Lung (tissue), 12 donors: ENCODE results near the gene GNAS. TPM values are rescaled to one million over a fixed set of nuclear protein-coding genes. Genes with fewer than 3 reads are reported as not detected.
A peak's percentile ranks its signal among the peaks of the same experiment; 100 is the strongest.

Experiments used
- ATAC-seq: fragments of 200-7000 bp; cut with Tn5 transposase; one replicate; pipeline ENCODE4 v1.9.1; 2020; ENCODE audit warnings: moderate number of reproducible peaks; ENCODE audit not compliant: insufficient read depth, low FRiP score
- DNase-seq, 3 donors: peaks; one replicate each; pipeline ENCODE4 v3.0.0-alpha.2; 2013 to 2017
- H3K27ac ChIP-seq, 2 donors: one replicate each; pipeline ENCODE4 v1.5.1; 2013; ENCODE audit warnings: mild to moderate bottlenecking in 2 of 2, moderate library complexity in 2 of 2, control low read depth in 1 of 2, inconsistent platforms in 1 of 2, low read depth in 1 of 2, low read length in 1 of 2
- H3K27me3 ChIP-seq, 3 donors: one replicate each; pipeline ENCODE4 v1.5.1; 2013; ENCODE audit warnings: low read length in 2 of 3; ENCODE audit not compliant: control insufficient read depth in 3 of 3, insufficient read depth in 3 of 3
- H3K36me3 ChIP-seq, 4 donors: one replicate each; pipeline ENCODE4 v1.5.1; 2013; ENCODE audit warnings: low read length in 4 of 4, mild to moderate bottlenecking in 1 of 4, moderate library complexity in 1 of 4; ENCODE audit not compliant: control insufficient read depth in 4 of 4, insufficient read depth in 4 of 4
- H3K4me1 ChIP-seq, 5 donors: one replicate each; pipeline ENCODE4 v1.5.1; 2013; ENCODE audit warnings: low read length in 5 of 5, mild to moderate bottlenecking in 2 of 5, moderate library complexity in 1 of 5; ENCODE audit not compliant: control insufficient read depth in 5 of 5, insufficient read depth in 5 of 5
- H3K4me3 ChIP-seq: one replicate; pipeline ENCODE4 v1.5.1; 2013; ENCODE audit warnings: mild to moderate bottlenecking, control low read depth, moderate library complexity
- H3K9ac ChIP-seq, 2 donors: one replicate each; pipeline ENCODE4 v1.5.1; 2013; ENCODE audit warnings: low read length in 2 of 2, control low read depth in 1 of 2; ENCODE audit not compliant: insufficient read depth in 1 of 2
- H3K9me3 ChIP-seq, 4 donors: one replicate each; pipeline ENCODE4 v1.5.1; 2013; ENCODE audit warnings: low read length in 3 of 4, mild to moderate bottlenecking in 1 of 4, moderate library complexity in 1 of 4; ENCODE audit not compliant: control insufficient read depth in 4 of 4, insufficient read depth in 3 of 4
- WGBS, 2 donors: extraction: QIAGEN DNeasy Blood & Tissue Kit; methylation state at CpG; one replicate each; pipeline ENCODE4 v1.1.7; 2013; 5-methylcytosine and 5-hydroxymethylcytosine counted together
- polyA plus RNA-seq, 2 donors: library from polyadenylated mRNA; stranded (reverse); fragments of 200-250 nt; gene quantifications; one replicate each; pipeline ENCODE4 v1.2.1, GENCODE V29; 2013
- total RNA-seq, 2 donors: library from RNA; depleted of rRNA in 1 of 2; stranded (reverse); fragments of >200 nt in 1 of 2; gene quantifications; one replicate each; pipeline ENCODE4 v1.2.1, GENCODE V29; 2014 to 2021
- TF ChIP-seq, protein P1 (sequence below): IDR thresholded peaks from 2 replicates; pipeline ENCODE4 v1.5.1; 2012; ENCODE audit warnings: mild to moderate bottlenecking; ENCODE audit errors: control extremely low read depth, extremely low read depth
- donor health status: control.
- donor health status: control.
- donor health status: Bipolar disorder and iron deficiency.
- donor health status: healthy.
- donor health status: DM: yes; HTN: yes; CAD: no.

Gene GNAS
- total and polyA plus RNA-seq, 4 donors = 638 to 1,238 (median 887) TPM

DNA sequence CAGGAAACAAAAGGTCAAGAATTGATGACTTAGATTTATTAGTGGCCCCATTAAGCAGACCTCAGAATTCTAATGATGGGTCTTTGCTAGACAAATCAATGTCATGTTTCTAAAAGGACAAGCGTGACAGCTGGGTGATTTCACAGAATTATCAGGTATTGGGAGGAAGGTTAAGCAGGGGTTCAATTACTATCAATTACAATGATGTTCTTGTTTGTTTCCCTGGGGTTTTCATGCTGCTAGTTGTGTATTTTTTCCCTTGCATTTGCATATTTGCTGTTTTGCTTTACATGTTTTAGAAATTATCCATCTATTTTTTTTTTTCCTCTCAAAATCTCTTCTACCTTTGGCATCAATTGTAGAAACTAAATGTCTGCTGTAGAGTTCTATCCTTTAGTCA is 27.9 kb downstream of the GNAS start:
- Histone ChIP-seq H3K27ac (no peak overlapping the region), H3K4me1 (peaks cover 0 to 10% (median 0%) of the 10 kb centered on the region in 5 donors), H3K36me3 (no peaks in the 10 kb centered on the region), H3K9me3 (no peaks in the 10 kb centered on the region), H3K4me3 (no peak overlapping the region), H3K27me3 (no peaks in the 10 kb centered on the region), H3K9ac (no peak overlapping the region)
- ATAC-seq (no peak), DNase-seq (no peak)
- 92 to 94% methylated on average over 1 of the region's 1 CpG for WGBS, 2 donors
- TF ChIP-seq, protein P1, sequence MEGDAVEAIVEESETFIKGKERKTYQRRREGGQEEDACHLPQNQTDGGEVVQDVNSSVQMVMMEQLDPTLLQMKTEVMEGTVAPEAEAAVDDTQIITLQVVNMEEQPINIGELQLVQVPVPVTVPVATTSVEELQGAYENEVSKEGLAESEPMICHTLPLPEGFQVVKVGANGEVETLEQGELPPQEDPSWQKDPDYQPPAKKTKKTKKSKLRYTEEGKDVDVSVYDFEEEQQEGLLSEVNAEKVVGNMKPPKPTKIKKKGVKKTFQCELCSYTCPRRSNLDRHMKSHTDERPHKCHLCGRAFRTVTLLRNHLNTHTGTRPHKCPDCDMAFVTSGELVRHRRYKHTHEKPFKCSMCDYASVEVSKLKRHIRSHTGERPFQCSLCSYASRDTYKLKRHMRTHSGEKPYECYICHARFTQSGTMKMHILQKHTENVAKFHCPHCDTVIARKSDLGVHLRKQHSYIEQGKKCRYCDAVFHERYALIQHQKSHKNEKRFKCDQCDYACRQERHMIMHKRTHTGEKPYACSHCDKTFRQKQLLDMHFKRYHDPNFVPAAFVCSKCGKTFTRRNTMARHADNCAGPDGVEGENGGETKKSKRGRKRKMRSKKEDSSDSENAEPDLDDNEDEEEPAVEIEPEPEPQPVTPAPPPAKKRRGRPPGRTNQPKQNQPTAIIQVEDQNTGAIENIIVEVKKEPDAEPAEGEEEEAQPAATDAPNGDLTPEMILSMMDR = no peak

DNA sequence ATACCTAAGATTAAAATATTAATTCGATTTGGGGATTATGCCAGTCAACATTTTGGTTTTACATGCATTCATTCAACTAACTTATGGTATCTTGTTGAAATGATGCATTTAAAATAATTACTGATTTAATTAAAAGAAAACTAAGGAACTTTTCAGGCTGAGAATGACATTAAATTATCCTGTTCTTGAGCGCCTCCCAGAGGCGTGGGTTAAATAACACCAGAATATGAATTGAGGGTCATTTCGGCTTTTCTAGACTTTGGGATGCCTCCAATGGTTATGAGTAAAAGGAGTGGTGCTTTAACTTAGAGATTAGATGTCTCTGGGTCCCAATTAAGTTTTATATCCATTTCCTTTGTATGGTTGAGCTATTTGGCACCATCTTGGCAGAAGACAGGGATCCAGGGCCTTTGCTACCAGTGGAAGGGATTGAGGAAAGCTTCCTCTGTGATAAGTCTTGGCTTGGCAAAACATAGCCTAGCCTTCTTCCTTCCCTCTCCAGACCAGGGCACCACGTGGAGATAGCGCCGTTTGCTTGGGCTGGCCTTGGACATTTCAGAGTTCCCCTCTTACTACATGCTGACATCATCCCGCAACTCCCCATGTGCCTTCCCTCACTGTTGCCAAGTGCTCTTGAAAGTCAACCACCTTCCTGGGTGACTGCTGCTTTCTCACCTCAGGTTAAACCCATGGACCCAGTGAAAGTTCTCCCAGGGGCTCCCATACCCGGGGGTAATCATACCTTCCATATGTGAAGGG is 28.7 kb downstream of the GNAS start:
- Histone ChIP-seq H3K36me3 (no peaks in the 10 kb centered on the region), H3K9ac (no peak overlapping the region), H3K4me1 (peaks cover 0 to 10% (median 0%) of the 10 kb centered on the region in 5 donors), H3K4me3 (no peak overlapping the region), H3K9me3 (no peaks in the 10 kb centered on the region), H3K27ac (no peak overlapping the region), H3K27me3 (no peaks in the 10 kb centered on the region)
- DNase-seq (no peak), ATAC-seq (no peak)
- TF ChIP-seq, protein P1 = no peak
- 83 to 86% methylated on average over 9 of the region's 9 CpGs for WGBS, 2 donors

DNA sequence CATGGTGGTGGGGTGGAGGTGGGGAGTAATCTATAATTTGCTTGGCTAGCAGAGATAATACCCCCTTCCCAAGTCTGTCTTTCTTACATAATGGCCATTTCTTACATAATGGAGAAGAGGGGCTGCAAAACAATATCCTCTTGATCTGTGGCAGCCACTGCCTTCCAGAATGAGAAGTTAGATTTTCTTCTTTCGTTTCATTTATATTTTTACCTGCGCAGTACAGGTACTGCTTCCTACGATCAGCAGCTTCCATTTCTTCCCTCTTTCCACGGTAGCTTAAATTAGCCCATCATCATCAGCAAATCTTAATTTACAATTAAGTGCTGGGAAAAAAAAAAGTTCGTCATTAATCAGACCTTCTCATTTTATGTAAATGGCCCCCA is 30.2 kb downstream of the GNAS start:
- Histone ChIP-seq H3K36me3 (no peaks in the 10 kb centered on the region), H3K9me3 (no peaks in the 10 kb centered on the region), H3K27ac (no peak overlapping the region), H3K9ac (no peak overlapping the region), H3K4me3 (no peak overlapping the region), H3K4me1 (peaks cover 0 to 4% (median 0%) of the 10 kb centered on the region in 5 donors), H3K27me3 (no peaks in the 10 kb centered on the region)
- TF ChIP-seq, protein P1 = no peak
- 73 to 94% methylated on average over 5 of the region's 5 CpGs for WGBS, 2 donors
- no peak for ATAC-seq
- no peak for DNase-seq

DNA sequence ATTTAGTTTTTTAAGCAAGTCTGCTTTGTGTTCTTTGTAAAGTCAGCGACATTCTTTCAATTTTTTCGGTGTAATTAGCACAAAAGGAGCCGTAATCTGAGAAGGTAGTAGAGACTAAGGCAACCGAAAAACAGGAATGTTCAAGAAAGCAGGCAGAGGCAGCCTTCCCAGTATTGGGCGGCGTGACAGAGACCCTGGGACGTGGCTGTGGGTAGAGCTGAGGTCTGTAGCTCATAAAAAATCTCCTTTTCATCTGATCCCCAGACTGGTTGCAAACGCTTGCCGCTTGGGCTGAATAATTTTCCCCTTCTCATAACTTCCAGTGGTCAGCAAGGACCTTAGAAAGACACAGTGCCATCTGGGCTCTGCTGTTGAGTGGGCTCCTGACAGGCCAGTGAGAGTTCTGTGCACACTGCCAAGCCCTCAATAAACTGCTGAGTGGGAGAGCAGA is 30.8 kb downstream of the GNAS start:
- Histone ChIP-seq H3K27me3 (no peaks in the 10 kb centered on the region), H3K36me3 (no peaks in the 10 kb centered on the region), H3K9ac (no peak overlapping the region), H3K4me1 (peaks cover 0 to 9% (median 0%) of the 10 kb centered on the region in 5 donors), H3K9me3 (no peaks in the 10 kb centered on the region), H3K27ac (no peak overlapping the region), H3K4me3 (no peak overlapping the region)
- TF ChIP-seq, protein P1 = no peak
- WGBS, 2 donors = 77 to 94% methylated on average over 9 of the region's 9 CpGs
- DNase-seq (peak; percentile 33 to 63 (median 46)), ATAC-seq (no peak)
